RKO (cell line): ENCODE results near the gene PRSS35.
"Not testable (repeated sequence)": the region's sequence is repeated elsewhere in the genome, so short reads cannot be mapped to it uniquely, and the experiment has no call there.

ENCODE experiments used
- DNase-seq: peaks from one replicate; pipeline ENCODE4 v3.0.0-alpha.2; 2016; ENCODE audit warnings: low spot score

Gene PRSS35

DNA sequence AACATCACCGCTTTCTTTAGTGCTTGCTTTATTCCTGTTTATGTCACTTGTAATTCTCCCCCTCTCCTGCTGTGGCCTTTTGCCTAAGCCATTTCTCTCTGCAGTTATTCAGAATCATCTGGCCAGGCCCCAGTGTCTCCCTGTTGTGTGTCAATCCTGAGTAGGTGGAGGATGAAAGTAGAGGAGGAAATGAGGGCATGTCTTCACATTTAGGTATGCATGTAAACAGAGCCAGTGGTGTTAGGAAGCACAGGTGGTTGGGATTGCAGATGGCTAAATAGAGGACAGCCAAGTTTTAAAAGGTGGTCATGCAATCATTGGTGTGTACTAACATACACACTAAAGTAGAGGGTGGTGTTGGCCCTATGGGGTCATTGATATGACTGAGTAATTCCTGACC, 5.2 kb downstream of the PRSS35 start:
- DNase-seq: no peak

DNA sequence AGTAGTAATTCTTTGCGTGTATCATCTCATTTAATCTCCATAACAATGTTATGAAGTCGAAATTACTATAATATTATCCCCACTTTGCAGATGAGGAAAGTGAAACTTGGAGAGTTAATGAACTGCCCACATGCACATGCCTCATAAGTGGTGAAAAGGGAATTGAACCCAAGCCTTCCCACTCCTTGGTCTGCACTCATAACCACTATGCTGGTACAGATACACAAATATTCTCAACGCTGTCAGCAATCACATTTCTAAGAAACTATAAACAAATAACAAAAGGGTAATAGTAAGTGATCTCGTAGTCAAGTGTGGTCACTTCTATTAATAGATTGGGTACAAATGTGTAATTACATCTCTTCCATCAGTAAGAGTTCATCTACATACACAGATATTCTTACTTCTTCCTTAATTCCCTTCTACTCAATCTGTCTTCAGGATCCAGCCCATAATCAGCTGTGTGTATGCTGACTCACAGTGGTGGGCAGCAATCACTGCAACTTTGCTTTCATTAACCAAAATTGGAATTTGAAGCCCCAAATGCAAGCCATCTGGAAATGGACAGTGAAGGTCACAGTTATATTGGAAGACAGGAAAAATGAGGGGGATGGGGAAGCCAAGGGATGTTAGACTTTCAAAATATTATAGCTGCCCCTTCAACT, 6.6 kb downstream of the PRSS35 start:
- DNase-seq: peak; percentile 4

DNA sequence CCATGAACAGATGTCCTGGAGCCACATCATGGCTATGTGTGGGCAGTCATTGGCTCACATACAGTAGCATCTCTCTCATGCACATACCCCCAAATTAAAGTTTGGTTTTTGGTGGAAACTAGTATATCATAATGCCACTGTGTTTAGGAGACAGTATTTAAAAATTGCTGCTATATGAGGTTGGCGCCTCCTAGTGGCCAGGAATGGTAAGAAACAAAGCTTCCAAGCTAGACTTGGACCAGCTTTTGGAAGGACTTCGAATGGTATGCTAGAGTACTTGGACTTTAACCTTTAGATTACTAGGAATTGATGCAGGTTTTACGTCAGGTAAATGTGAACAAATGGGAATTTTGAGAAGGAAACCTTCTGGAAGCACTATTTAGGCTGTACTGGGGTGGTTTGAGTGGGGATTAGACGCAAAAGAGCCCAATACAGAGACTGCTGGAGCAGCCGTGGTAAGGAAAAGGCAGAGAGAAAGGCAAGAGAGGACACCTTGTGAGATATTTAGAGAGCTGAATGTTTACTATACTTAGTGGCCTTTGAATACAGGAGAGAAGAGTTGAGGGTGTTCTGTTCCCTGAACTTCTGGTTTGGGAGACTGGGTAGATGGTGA, 23.8 kb downstream of the PRSS35 start:
- DNase-seq: peak; percentile 22

DNA sequence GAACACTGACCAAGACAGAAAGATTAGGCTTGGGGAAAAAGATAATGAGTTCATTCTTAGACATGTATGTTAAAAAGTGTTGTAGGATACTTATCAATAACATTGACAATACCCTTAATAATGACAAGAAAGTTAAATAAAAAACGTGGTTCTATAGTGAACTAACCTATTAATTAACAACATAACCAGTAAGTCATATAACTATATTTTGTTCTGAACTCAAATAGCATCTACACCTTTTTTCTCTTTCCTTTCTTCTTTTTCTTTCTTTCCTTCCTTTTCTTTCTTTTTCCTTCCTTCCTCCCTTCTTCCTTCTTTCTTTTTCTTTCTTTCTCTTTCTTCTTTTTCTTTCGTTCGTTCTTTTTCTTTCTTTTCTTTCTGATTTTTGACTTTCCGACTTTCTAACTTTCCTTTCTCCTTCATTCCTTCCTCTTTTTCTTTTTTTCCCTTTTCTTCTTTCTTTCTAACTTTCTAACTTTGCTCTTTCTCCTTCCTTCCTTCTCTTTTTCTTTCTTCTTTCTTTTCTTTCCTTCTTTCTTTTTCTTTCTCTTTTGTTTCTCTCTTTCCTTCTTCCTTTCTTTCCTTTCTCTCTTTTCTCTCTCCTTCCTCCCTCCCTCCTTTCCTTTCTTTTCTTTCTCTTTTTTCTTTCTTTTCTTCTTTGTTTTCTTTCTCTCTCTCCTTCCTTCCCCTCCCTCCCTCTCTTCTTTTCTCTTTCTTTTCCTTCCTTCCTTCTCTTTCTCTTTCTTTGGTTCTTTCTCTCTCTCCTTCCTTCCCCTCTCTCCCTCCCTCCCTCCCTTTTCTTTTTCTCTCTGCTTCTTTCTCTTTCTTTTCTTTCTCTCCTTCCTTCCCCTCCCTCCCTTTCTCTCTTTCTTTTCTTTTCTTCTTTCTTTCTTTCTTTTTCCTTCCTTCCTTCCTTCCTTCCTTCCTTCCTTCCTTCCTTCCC, 24.6 kb downstream of the PRSS35 start:
- DNase-seq: no peak

DNA sequence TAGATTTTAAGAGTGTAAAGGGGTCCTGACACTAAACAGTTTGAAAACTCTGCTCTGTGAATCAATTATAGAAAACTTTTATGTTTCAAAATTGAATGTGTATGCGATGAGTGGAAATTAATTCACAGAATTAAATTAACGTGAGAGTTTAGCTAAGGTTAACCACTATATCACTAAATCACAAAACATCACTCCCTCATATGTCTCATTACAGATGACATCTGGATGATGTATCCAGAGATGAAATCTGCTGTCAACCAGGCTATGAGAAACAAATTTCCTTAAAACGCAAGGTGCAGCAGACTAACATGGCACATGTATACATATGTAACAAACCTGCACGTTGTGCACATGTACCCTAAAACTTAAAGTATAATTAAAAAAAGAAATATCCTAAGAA, 27.3 kb downstream of the PRSS35 start:
- DNase-seq: no peak

DNA sequence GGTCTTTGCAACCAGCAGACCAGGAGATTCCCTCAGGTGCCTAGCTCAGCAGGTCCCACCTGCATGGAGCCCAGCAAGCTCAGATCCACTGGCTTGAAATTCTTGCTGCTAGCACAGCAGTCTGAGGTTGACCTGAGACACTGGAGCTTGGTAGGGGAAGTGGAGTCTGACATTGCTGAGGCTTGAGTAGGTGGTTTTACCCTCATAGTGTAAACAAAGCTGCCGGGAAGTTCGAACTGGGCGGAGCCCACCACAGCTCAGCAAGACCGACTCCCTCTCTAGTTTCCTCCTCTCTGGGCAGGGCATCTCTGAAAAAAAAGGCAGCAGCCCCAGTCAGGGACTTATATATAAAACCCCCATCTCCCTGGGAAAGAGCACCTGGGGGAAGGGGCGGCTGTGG, 34.3 kb downstream of the PRSS35 start:
- DNase-seq: no peak

DNA sequence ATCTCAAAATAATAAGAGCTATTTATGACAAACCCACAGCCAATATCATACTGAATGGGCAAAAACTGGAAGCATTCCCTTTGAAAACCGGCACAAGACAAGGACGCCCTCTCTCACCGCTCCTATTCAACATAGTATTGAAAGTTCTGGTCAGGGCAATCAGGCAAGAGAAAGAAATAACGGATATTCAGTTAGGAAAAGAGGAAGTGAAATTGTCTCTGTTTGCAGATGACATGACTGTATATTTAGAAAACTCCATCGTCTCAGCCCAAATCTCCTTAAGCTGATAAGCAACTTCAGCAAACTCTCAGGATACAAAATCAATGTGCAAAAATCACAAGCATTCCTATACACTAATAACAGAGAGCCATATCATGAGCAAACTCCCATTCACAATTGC, 38.1 kb downstream of the PRSS35 start:
- DNase-seq: not testable (repeated sequence)

DNA sequence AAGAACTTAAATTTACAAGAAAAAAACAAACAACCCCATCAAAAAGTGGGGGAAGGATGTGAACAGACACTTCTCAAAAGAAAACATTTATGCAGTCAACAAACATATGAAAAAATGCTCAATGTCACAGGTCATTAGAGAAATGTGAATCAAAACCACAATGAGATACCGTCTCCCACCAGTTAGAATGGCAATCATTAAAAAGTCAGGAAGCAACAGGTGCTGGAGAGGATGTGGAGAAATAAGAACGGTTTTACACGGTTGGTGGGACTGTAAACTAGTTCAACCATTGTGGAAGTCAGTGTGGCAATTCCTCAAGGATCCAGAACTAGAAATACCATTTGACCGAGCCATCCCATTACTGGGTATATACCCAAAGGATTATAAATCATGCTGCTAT, 39.4 kb downstream of the PRSS35 start:
- not testable (repeated sequence) for DNase-seq

DNA sequence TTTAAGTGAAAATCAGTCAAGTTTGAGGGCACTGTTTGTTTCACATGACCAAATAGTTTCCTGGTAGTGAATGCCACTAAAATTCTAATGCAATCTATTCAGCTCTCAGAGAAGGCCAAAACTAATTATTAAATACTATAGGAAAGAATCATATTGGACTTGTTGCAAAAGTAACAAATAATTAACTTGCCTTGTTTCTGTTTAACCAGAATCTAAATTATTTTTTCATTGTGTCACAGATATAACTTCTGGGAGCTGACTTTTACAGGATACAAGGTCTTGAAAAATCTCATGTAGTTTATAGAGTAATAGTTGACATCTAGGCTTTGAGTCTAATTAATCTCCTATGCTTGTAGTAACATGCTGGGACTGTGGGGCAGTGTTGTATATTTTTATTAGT, 44.5 kb downstream of the PRSS35 start:
- DNase-seq: no peak

DNA sequence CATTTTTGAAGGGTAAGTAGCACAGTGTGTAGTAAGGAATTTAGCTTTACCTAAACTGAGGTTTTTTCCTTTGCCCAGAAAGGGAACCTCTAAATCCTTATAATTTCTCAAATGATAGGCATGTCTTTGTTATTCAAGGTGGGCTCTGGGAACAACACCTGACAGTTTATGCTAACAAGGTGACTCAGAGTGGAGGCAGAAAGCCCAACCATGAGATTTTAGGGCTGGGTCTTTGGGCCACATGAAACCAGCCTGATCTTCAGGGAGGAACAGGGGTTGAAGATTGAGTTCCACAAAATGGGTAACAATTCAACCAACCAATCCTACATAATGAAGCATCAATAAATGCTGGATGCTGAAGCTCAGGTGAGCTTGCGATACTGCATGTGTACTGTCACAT, 46.6 kb downstream of the PRSS35 start:
- no peak for DNase-seq

DNA sequence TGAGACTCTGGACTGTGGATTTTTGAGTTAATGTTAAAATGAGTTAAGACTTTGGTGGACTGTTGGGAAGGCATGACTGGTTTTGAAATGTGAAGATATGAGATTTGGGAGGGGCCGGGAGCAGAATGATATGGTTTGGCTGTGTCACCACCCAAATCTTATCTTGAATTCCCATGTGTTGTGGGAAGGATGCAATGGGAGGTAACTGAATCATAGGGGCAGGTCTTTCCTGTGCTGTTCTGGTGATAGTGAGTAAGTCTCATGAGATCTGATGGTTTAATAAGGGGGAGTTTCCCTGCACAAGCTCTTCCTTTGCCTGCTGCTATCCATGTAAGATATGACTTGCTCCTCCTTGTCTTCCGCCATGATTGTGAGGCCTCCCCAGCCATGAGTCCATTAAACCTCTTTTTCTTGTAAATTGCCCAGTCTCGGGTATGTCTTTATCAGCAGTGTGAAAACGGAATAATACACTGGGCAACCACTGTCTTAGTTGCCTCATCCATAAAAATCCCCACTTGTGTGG, 59.4 kb downstream of the PRSS35 start:
- DNase-seq: not testable (repeated sequence)

DNA sequence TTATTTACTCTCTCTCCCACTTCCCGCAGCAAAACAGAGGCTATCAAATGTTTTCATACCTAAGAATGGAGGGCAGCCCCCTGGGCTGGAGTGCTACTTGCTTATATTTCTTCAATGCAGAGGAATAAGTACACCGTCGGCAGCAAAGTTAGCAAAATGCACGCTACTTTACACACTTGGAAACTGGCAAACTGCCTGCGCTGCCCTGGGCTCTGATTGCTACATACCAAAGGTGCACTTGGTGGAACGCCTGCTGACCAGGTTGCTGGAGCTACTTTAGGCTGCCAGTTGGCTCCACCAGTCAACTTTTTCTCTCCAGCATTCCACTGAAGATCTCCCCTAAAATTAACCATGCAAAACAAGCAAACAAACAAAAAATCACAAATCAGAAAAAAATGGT, 62.4 kb downstream of the PRSS35 start:
- DNase-seq: no peak
